H1 (cell line): ENCODE measurements around the gene SNAPC3. TPM values are rescaled to one million over a fixed set of nuclear protein-coding genes. Genes with fewer than 3 reads are reported as not detected.
A peak's percentile ranks its signal among the peaks of the same experiment; 100 is the strongest.

ENCODE experiments used
- CTCF ChIA-PET: fragments of 300-600 bp; sonication (Branson Sonifier 250); formaldehyde crosslinking; loops from one replicate; lab custom pipeline; 2021; ENCODE audit not compliant: partially characterized antibody; lab: Charles Lee
- POLR2A ChIA-PET: fragments of 300-600 bp; sonication (Branson Sonifier 250); formaldehyde crosslinking; loops from one replicate; lab custom pipeline; 2021; ENCODE audit warnings: inconsistent platforms; ENCODE audit not compliant: partially characterized antibody; lab: Charles Lee
- DNase-seq, 2 experiments: peaks; one replicate each; pipeline versions ENCODE4 v3.0.0 to v3.0.0-alpha.2; 2010 to 2022; ENCODE audit warnings: low spot score in 2 of 2, low read depth in 1 of 2, mixed read lengths in 1 of 2
- FAIRE-seq: peaks from 2 replicates; lab custom pipeline; 2011; peaks lifted over from hg19 to GRCh38; lab: Jason Lieb, UNC
- H2AFZ ChIP-seq: 2 replicates; pipeline ENCODE4 v1.8.1; 2012; ENCODE audit warnings: low read length, inconsistent platforms
- H2AK5ac ChIP-seq: 2 replicates; pipeline ENCODE4 v1.6.1; 2013; ENCODE audit warnings: low read depth, low read length
- H2BK120ac ChIP-seq: replicated peaks from 2 replicates; pipeline ENCODE3; 2013; ENCODE audit warnings: low read depth, low read length, inconsistent platforms
- H2BK12ac ChIP-seq: 2 replicates; pipeline ENCODE4 v1.6.1; 2013; ENCODE audit warnings: low read depth, low read length
- H2BK15ac ChIP-seq: 2 replicates; pipeline ENCODE4 v1.6.1; 2013; ENCODE audit warnings: low read length
- H2BK20ac ChIP-seq: 2 replicates; pipeline ENCODE4 v1.6.1; 2013; ENCODE audit warnings: low read length
- H2BK5ac ChIP-seq: 2 replicates; pipeline ENCODE4 v1.6.1; 2013; ENCODE audit warnings: low read depth, low read length
- H3K14ac ChIP-seq: 2 replicates; pipeline ENCODE4 v1.6.1; 2013; ENCODE audit warnings: inconsistent platforms; ENCODE audit not compliant: insufficient read length
- H3K18ac ChIP-seq: 2 replicates; pipeline ENCODE4 v1.6.1; 2013; ENCODE audit warnings: low read length; ENCODE audit errors: extremely low read depth
- H3K23ac ChIP-seq: 2 replicates; pipeline ENCODE4 v1.6.1; 2013; ENCODE audit warnings: inconsistent platforms; ENCODE audit not compliant: insufficient read length
- H3K23me2 ChIP-seq: 2 replicates; pipeline ENCODE4 v1.6.1; 2013; ENCODE audit warnings: low read depth, low read length
- H3K27ac ChIP-seq: 2 replicates; pipeline ENCODE4 v1.6.1; 2011; ENCODE audit warnings: low read depth, low read length, inconsistent platforms
- H3K27me3 ChIP-seq, 4 experiments: replicated peaks in 1 of 4; 1 replicate in 1 of 4; 2 replicates in 3 of 4; pipeline versions ENCODE4 v1.6.1 to v1.8.1; 2011 to 2013; ENCODE audit warnings: low read length in 3 of 4, mild to moderate bottlenecking in 3 of 4, inconsistent platforms in 2 of 4, mixed read lengths in 2 of 4, moderate library complexity in 1 of 4; ENCODE audit not compliant: control insufficient read depth in 3 of 4, insufficient read depth in 3 of 4; ENCODE audit errors: extremely low read depth in 1 of 4
- H3K36me3 ChIP-seq, 4 experiments: 2 replicates each; pipeline versions ENCODE4 v1.6.1 to v1.8.1; 2011 to 2013; ENCODE audit warnings: mild to moderate bottlenecking in 4 of 4, low read length in 3 of 4, moderate library complexity in 2 of 4, control low read depth in 1 of 4, inconsistent platforms in 1 of 4; ENCODE audit not compliant: insufficient read depth in 4 of 4, control insufficient read depth in 2 of 4
- H3K4ac ChIP-seq: replicated peaks from 2 replicates; pipeline ENCODE3; 2013; ENCODE audit warnings: low read length, low read depth, mixed read lengths, inconsistent platforms; ENCODE audit not compliant: insufficient read length
- H3K4me1 ChIP-seq, 4 experiments: replicated peaks in 1 of 4; 1 replicate in 1 of 4; 2 replicates in 3 of 4; pipeline versions ENCODE4 v1.6.1 to v1.8.1; 2011 to 2013; ENCODE audit warnings: low read length in 3 of 4, inconsistent platforms in 2 of 4, mixed read lengths in 1 of 4; ENCODE audit not compliant: insufficient read depth in 4 of 4, control insufficient read depth in 3 of 4
- H3K4me2 ChIP-seq, 2 experiments: 2 replicates each; pipeline versions ENCODE4 v1.6.1 to v1.8.1; 2011 to 2013; ENCODE audit warnings: low read depth in 2 of 2, low read length in 2 of 2, control low read depth in 1 of 2, inconsistent platforms in 1 of 2, mild to moderate bottlenecking in 1 of 2; ENCODE audit not compliant: insufficient read depth in 1 of 2
- H3K4me3 ChIP-seq, 4 experiments: fragments of 200-600, 300-600 bp in 1 of 4; sonication (generic), shearing (Covaris generic), sonication (Bioruptor Twin) in 1 of 4; 2 replicates each; pipeline versions ENCODE4 v1.5.1 to v1.8.1; 2011 to 2016; ENCODE audit warnings: low read length in 4 of 4, low read depth in 3 of 4, control low read depth in 2 of 4, inconsistent platforms in 2 of 4, mild to moderate bottlenecking in 2 of 4, mixed read lengths in 1 of 4, moderate library complexity in 1 of 4; ENCODE audit not compliant: insufficient read depth in 2 of 4; ENCODE audit errors: extremely low read depth in 1 of 4
- H3K56ac ChIP-seq: replicated peaks from 2 replicates; pipeline ENCODE3; 2013; ENCODE audit warnings: low read depth, mild to moderate bottlenecking, mixed read lengths, low read length, inconsistent platforms; ENCODE audit not compliant: insufficient read length
- H3K79me1 ChIP-seq: 2 replicates; pipeline ENCODE4 v1.6.1; 2013; ENCODE audit warnings: low read depth, low read length, control low read depth
- H3K79me2 ChIP-seq, 2 experiments: 2 replicates each; pipeline versions ENCODE4 v1.6.1 to v1.8.1; 2012 to 2013; ENCODE audit warnings: low read length in 2 of 2, mild to moderate bottlenecking in 2 of 2, inconsistent platforms in 1 of 2; ENCODE audit not compliant: insufficient read depth in 2 of 2, control insufficient read depth in 1 of 2
- H3K9ac ChIP-seq, 4 experiments: replicated peaks in 1 of 4; 1 replicate in 1 of 4; 2 replicates in 3 of 4; pipeline versions ENCODE4 v1.6.1 to v1.8.1; 2011 to 2013; ENCODE audit warnings: low read depth in 3 of 4, low read length in 3 of 4, control low read depth in 2 of 4, mild to moderate bottlenecking in 2 of 4, moderate library complexity in 2 of 4, inconsistent platforms in 1 of 4; ENCODE audit errors: extremely low read depth in 1 of 4
- H3K9me3 ChIP-seq, 2 experiments: 2 replicates each; pipeline versions ENCODE4 v1.6.1 to v1.8.1; 2012 to 2013; ENCODE audit warnings: mild to moderate bottlenecking in 2 of 2, moderate library complexity in 2 of 2, control low read depth in 1 of 2, inconsistent platforms in 1 of 2, low read depth in 1 of 2, low read length in 1 of 2, mixed read lengths in 1 of 2; ENCODE audit not compliant: insufficient read depth in 2 of 2
- H4K20me1 ChIP-seq, 2 experiments: replicated peaks in 1 of 2; 2 replicates each; pipeline versions ENCODE3 to v1.8.1; 2011 to 2013; ENCODE audit warnings: inconsistent platforms in 2 of 2, low read length in 2 of 2, mild to moderate bottlenecking in 1 of 2; ENCODE audit not compliant: insufficient read depth in 2 of 2, control insufficient read depth in 1 of 2
- H4K5ac ChIP-seq: 2 replicates; pipeline ENCODE4 v1.6.1; 2013; ENCODE audit warnings: low read length, low read depth, mixed read lengths, inconsistent platforms; ENCODE audit not compliant: insufficient read length
- H4K8ac ChIP-seq: 2 replicates; pipeline ENCODE4 v1.8.0; 2013; ENCODE audit warnings: mild to moderate bottlenecking, moderate library complexity, low read length, inconsistent platforms; ENCODE audit not compliant: insufficient read depth; ENCODE audit errors: extremely low read depth
- H4K91ac ChIP-seq: replicated peaks from 2 replicates; pipeline ENCODE3; 2013; ENCODE audit warnings: low read length, mixed read lengths, inconsistent platforms; ENCODE audit not compliant: insufficient read length
- CBX5 ChIP-seq: fragments of 300-800, 300-1000 bp; sonication (generic); IDR thresholded peaks from 2 replicates; pipeline ENCODE4 v1.7.1; 2016; ENCODE audit warnings: antibody characterized with exemption, low read length, low read depth
- POLR2A ChIP-seq, 2 experiments: IDR thresholded peaks; 1 replicate in 1 of 2; 2 replicates in 1 of 2; pipeline ENCODE4 v1.6.1; 2011; ENCODE audit warnings: low read depth in 2 of 2, low read length in 2 of 2, mild to moderate bottlenecking in 2 of 2; ENCODE audit errors: control extremely low read depth in 1 of 2
- WGBS, 2 experiments: shearing (Covaris generic) in 1 of 2; methylation state at CpG; one replicate each; pipeline versions ENCODE4 v1.1.6 to v1.1.7; 2013 to 2015; ENCODE audit warnings: low lambda C conversion rate in 2 of 2, mixed read lengths in 2 of 2, inconsistent platforms in 1 of 2, low coverage in 1 of 2, missing lambda C conversion rate in 1 of 2; ENCODE audit not compliant: insufficient replicate concordance in 2 of 2, insufficient coverage in 1 of 2, insufficient read length in 1 of 2; ENCODE audit errors: extremely low coverage in 1 of 2, missing lambda C conversion rate in 1 of 2; 5-methylcytosine and 5-hydroxymethylcytosine counted together
- polyA plus RNA-seq, 7 experiments: library from polyadenylated mRNA; depleted of rRNA in 3 of 7; stranded (reverse) in 5 of 7; unstranded in 2 of 7; fragments of >200 nt in 5 of 7; fragments of 200-250 nt in 2 of 7; gene quantifications; 1 replicate in 5 of 7; 2 replicates in 1 of 7; 4 replicates in 1 of 7; pipeline versions ENCODE4 v1.2.1 to v1.2.3, GENCODE V29; 2011 to 2013; ENCODE audit warnings: missing spikeins in 2 of 7, mixed read lengths in 2 of 7
- total RNA-seq: library from RNA; stranded (reverse); fragmentation: NEBNext Ultra II Directional; extraction: Animal tissue kit (Norgen Biotek cat#: 25700); gene quantifications from 2 replicates; pipeline ENCODE4 v1.2.1, GENCODE V29; 2021

SNAPC3 gene
- total and polyA plus RNA-seq, 2 of the 8 experiments (the other 6 are each of a cell fraction or from before 2014, with no cell fraction given), result 11.9 to 25.8 TPM

DNA sequence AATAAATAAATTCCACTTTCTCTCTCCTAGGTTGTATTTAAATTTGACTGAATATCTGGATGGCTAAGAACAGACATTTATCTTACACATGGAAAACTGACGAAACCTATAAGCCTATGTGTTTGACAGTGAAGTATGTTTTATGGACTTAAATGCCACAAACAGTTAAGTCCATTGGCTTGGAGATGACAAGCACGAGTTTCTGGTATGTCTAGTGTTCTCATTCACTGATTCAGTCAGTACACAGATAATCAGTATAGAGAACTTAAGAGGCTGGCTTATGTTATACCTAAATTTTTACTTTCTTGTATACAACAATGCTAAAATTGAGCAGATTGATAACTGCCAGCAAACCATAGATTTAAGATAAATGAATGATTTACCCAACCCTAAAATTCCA is 38.9 kb downstream of the SNAPC3 start:
- 94% methylated on average over 2 of the region's 2 CpGs; no CpG with 5 or more reads in 1 of the 2 experiments for whole genome bisulfite sequencing, 2 experiments
- H3K27ac ChIP-seq, result no peak overlapping the region
- no peaks in the 10 kb centered on the region for H3K27me3 ChIP-seq

More for the DNA sequence above, 38.9 kb downstream of the SNAPC3 start:
- H3K79me1 ChIP-seq, result no peaks in the 10 kb centered on the region
- no peak overlapping the region for H2BK5ac ChIP-seq
- H3K4me3 ChIP-seq, result no peak overlapping the region
- no peaks in the 10 kb centered on the region; the same call in 1 of the 2 replicates for H3K23me2 ChIP-seq
- no peak for DNase-seq
- no peak overlapping the region for H3K4me2 ChIP-seq
- no peaks in the 10 kb centered on the region for H3K4me1 ChIP-seq
- H4K91ac ChIP-seq, result no peak overlapping the region
- H4K5ac ChIP-seq, result no peak overlapping the region
- H2BK20ac ChIP-seq, result no peak overlapping the region
- TF ChIP-seq CBX5, result no peak
- peak in 1 of 2 experiments; percentile 45; a peak in 1 of 3 replicates for TF ChIP-seq POLR2A (IDR thresholded peaks at IDR 0.05; ENCODE audit: control extremely low read depth in 1 of 2, low read depth in 2 of 2, low read length in 2 of 2)
- TF ChIP-seq, all 59 proteins: peak for 1
- H2BK12ac ChIP-seq, result no peak overlapping the region
- H3K9ac ChIP-seq, result no peak overlapping the region
- POLR2A ChIA-PET, result interaction anchor here (0.7 to 1.6 kb wide), 4 partner anchors 7 to 180 kb away, joined by 3 to 5 read pairs (median 4); no protein-coding TSS in a partner anchor
- no peak overlapping the region for H3K14ac ChIP-seq
- H4K8ac ChIP-seq, result no peak overlapping the region
- no peak overlapping the region for H3K18ac ChIP-seq
- no peaks in the 10 kb centered on the region for H3K9me3 ChIP-seq
- no peak overlapping the region for H2BK15ac ChIP-seq
- no peak overlapping the region for H2AFZ ChIP-seq
- CTCF ChIA-PET, result no interaction called here
- no peak overlapping the region for H3K56ac ChIP-seq
- no peak overlapping the region for H3K23ac ChIP-seq
- peaks cover 0 to 91% (median 35%) of the 10 kb centered on the region in 4 experiments; a peak in 7 of 8 replicates for H3K36me3 ChIP-seq
- H4K20me1 ChIP-seq, result peaks cover 0 to 2% of the 10 kb centered on the region in 2 experiments
- H2AK5ac ChIP-seq, result no peak overlapping the region
- FAIRE-seq, result no peak
- H3K4ac ChIP-seq, result no peak overlapping the region
- H2BK120ac ChIP-seq, result no peak overlapping the region
- no peaks in the 10 kb centered on the region for H3K79me2 ChIP-seq
